Heart left ventricle (tissue), 16 donors: Measurements from ENCODE around the gene SLC43A3. TPM values are rescaled to one million over a fixed set of nuclear protein-coding genes. Genes with fewer than 3 reads are reported as not detected.
A peak's percentile ranks its signal among the peaks of the same experiment; 100 is the strongest.

Experiments used
- ATAC-seq, 4 donors: fragments of 200-7000 bp; cut with Tn5 transposase; one replicate each; pipeline ENCODE4 v1.9.1; 2020 to 2022; ENCODE audit warnings: moderate library complexity in 4 of 4, mild to moderate bottlenecking in 3 of 4, moderate number of reproducible peaks in 1 of 4
- DNase-seq, 5 donors: peaks; one replicate each; pipeline ENCODE4 v3.0.0-alpha.2; 2020
- H3K27ac ChIP-seq, 12 donors: fragments of 200-600 bp; sonication (generic) in 4 of 12; one replicate each; pipeline versions ENCODE4 v1.5.0 to v1.8.0; 2016 to 2022; ENCODE audit warnings: mild to moderate bottlenecking in 2 of 12
- H3K27me3 ChIP-seq, 9 donors: fragments of 200-600 bp; sonication (generic) in 2 of 9; one replicate each; pipeline versions ENCODE4 v1.5.1 to v1.8.0; 2016 to 2022; ENCODE audit warnings: mild to moderate bottlenecking in 3 of 9
- H3K36me3 ChIP-seq, 9 donors: fragments of 200-600 bp; sonication (generic) in 2 of 9; one replicate each; pipeline versions ENCODE4 v1.5.0 to v1.8.0; 2018 to 2022; ENCODE audit warnings: mild to moderate bottlenecking in 2 of 9
- H3K4me1 ChIP-seq, 12 donors: fragments of 200-600 bp; sonication (generic) in 4 of 12; one replicate each; pipeline versions ENCODE4 v1.5.0 to v1.8.0; 2016 to 2022; ENCODE audit warnings: mild to moderate bottlenecking in 3 of 12
- H3K4me3 ChIP-seq, 12 donors: fragments of 200-600 bp; sonication (generic) in 4 of 12; one replicate each; pipeline versions ENCODE4 v1.5.0 to v1.8.0; 2017 to 2022; ENCODE audit warnings: mild to moderate bottlenecking in 9 of 12, moderate library complexity in 4 of 12
- H3K9me3 ChIP-seq, 12 donors: fragments of 200-600 bp; sonication (generic) in 4 of 12; one replicate each; pipeline versions ENCODE4 v1.5.0 to v1.8.0; 2016 to 2022; ENCODE audit warnings: mild to moderate bottlenecking in 1 of 12
- CTCF ChIP-seq, 12 donors: fragments of 200-600 bp; sonication (generic) in 4 of 12; IDR thresholded peaks; one replicate each; pipeline versions ENCODE4 v1.5.0 to v1.8.0; 2018 to 2022; ENCODE audit warnings: antibody characterized with exemption in 12 of 12, mild to moderate bottlenecking in 5 of 12
- POLR2A ChIP-seq, 2 donors: fragments of 450-650 bp; IDR thresholded peaks; one replicate each; pipeline ENCODE4 v1.6.1; 2017; ENCODE audit warnings: antibody characterized with exemption in 2 of 2, mild to moderate bottlenecking in 2 of 2, moderate library complexity in 2 of 2
- WGBS, 4 donors: extraction: QIAGEN DNeasy Blood & Tissue Kit in 2 of 4; methylation state at CpG; one replicate each; pipeline versions ENCODE4 v1.1.5 to v1.1.7; 2013 to 2018; 5-methylcytosine and 5-hydroxymethylcytosine counted together
- intact Hi-C, 10 donors: fragments of 100-400 bp; cut with DNase I; formaldehyde crosslinking; loops; one replicate each; pipeline versions ENCODE4 v1.11.1 to v1.14.2; 2022
- polyA plus RNA-seq, 2 donors: library from polyadenylated mRNA; stranded (reverse); fragments of 200-250 nt; gene quantifications; one replicate each; pipeline ENCODE4 v1.2.3, GENCODE V29; 2013
- total RNA-seq, 9 donors: library from RNA; depleted of rRNA in 2 of 9; stranded (reverse); fragments of >200 nt in 2 of 9; fragmentation: NEBNext Ultra II Directional in 3 of 9; extraction: Animal tissue kit (Norgen Biotek cat#: 25700) in 3 of 9; gene quantifications; one replicate each; pipeline versions ENCODE4 v1.1.0 to v1.2.4, GENCODE V29; 2016 to 2023
- donor health status: ischemic (EF 13 %, LVEDD 7.1; RV severe dilation, severe dysfunction).
- donor health status: healthy with polysubstance abuse.
- donor health status: DM: no; HTN: yes; CAD: no.
- donor health status: DM: no; HTN: no; CAD: no.
- donor health status: ischemic (EF 25% LVEDD 6.9; RV normal size, moderate dysfunction).
- donor health status: ischemic (EF 25% LVEDD 5.7; RV mildly dilated, moderate dysfunction).
- donor health status: healthy.
- donor health status: DM: yes; HTN: yes; CAD: no.
- donor health status: ischemic (EF 35%, LVEDD 5.7; RV mildly dilated, moderate dysfunction).
- donor health status: nonischemic (EF 11% LVEDD 7.7; RV severe dilation, severe dysfunction).
- donor health status: DM: yes; HTN: yes; CAD: no.
- donor health status: PGD.
- donor health status: ischemic (EF 29% LVEDD 5.4; RV normal size, mild dysfunction).
- donor health status: nonischemic (EF 23%, LVEDD 6.1; RV moderate dilation, normal function).

Gene SLC43A3
- total and polyA plus RNA-seq, 11 donors = 13.5 to 56.9 (median 23.6) TPM

- DNase-seq = no peak
- Histone ChIP-seq H3K27ac (peak overlapping the region in 6 of 12 donors; percentile 8 to 60 (median 34)), H3K36me3 (no peaks in the 10 kb centered on the region), H3K4me1 (peaks cover 0 to 31% (median 16%) of the 10 kb centered on the region in 12 donors), H3K9me3 (no peaks in the 10 kb centered on the region), H3K4me3 (no peak overlapping the region), H3K27me3 (no peaks in the 10 kb centered on the region)
- WGBS, 4 donors = 86 to 89% (median 88%) methylated on average over 3 of the region's 3 CpGs
- no peak for TF ChIP-seq CTCF (IDR thresholded peaks at IDR 0.05)
- TF ChIP-seq POLR2A (IDR thresholded peaks at IDR 0.05) = no peak
- intact Hi-C loops = loop anchor here in 1 of 10 donors (10.0 kb wide), 1 partner anchor 513 kb away; no protein-coding TSS in a partner anchor
- ATAC-seq = no peak
These were observed 69.6 kb downstream of the SLC43A3 start for GRCh38 chr11:57357310-57357709.

Other genes starting within 250 kb of the SLC43A3 start
- 1 to 10 TPM in 1 of 9 donors, under 1 TPM in 5, not detected in 3; 0.07 to 1.1 (median 0.35) TPM for gene LRRC55, start 245.2 kb downstream of the SLC43A3 start, total RNA-seq
- gene LRRC55, start 245.2 kb downstream of the SLC43A3 start, polyA plus RNA-seq = under 1 TPM; 0.08 to 0.14 TPM
- gene APLNR, start 189.9 kb downstream of the SLC43A3 start, total RNA-seq = 10 to 100 TPM in 4 of 9 donors, 1 to 10 TPM in 5; 5.7 to 63.3 (median 9.9) TPM
- gene APLNR, start 189.9 kb downstream of the SLC43A3 start, polyA plus RNA-seq = 1 to 10 TPM; 1.1 to 8.9 TPM
- 10 to 100 TPM; 25.3 to 68.3 (median 33.1) TPM for gene TNKS1BP1, start 102.2 kb downstream of the SLC43A3 start, total RNA-seq
- gene TNKS1BP1, start 102.2 kb downstream of the SLC43A3 start, polyA plus RNA-seq = 10 to 100 TPM; 36.9 to 45.3 TPM
- 10 to 100 TPM; 31.8 to 60.4 (median 41.6) TPM for gene SSRP1, start 91.2 kb downstream of the SLC43A3 start, total RNA-seq
- gene SSRP1, start 91.2 kb downstream of the SLC43A3 start, polyA plus RNA-seq = 10 to 100 TPM; 21.8 to 86.5 TPM
- gene P2RX3, start 88.8 kb downstream of the SLC43A3 start, total RNA-seq = 1 to 10 TPM in 7 of 9 donors, under 1 TPM in 2; 0.63 to 7.1 (median 1.5) TPM
- under 1 TPM; 0.35 to 0.72 TPM for gene P2RX3, start 88.8 kb downstream of the SLC43A3 start, polyA plus RNA-seq
- gene PRG3, start 46.0 kb downstream of the SLC43A3 start, total RNA-seq = not detected
- not detected for gene PRG3, start 46.0 kb downstream of the SLC43A3 start, polyA plus RNA-seq
- under 1 TPM in 4 of 9 donors, not detected in 5; 0.14 to 0.27 (median 0.22) TPM for gene PRG2, start 36.5 kb downstream of the SLC43A3 start, total RNA-seq
- under 1 TPM in 1 of 2 donors, not detected in 1; 0.04 TPM for gene PRG2, start 36.5 kb downstream of the SLC43A3 start, polyA plus RNA-seq
- 1 to 10 TPM in 5 of 9 donors, under 1 TPM in 4; 0.58 to 2.1 (median 1.1) TPM for gene RTN4RL2, start 33.4 kb upstream of the SLC43A3 start, total RNA-seq
- gene RTN4RL2, start 33.4 kb upstream of the SLC43A3 start, polyA plus RNA-seq = 1 to 10 TPM; 1.0 to 1.1 TPM
- gene SLC43A1, start 88.6 kb upstream of the SLC43A3 start, total RNA-seq = 10 to 100 TPM in 1 of 9 donors, 1 to 10 TPM in 8; 2.7 to 12.3 (median 5.4) TPM
- 1 to 10 TPM; 6.6 TPM for gene SLC43A1, start 88.6 kb upstream of the SLC43A3 start, polyA plus RNA-seq
- 10 to 100 TPM; 36.6 to 81.5 (median 46.4) TPM for gene TIMM10, start 103.6 kb upstream of the SLC43A3 start, total RNA-seq
- 100 to 1,000 TPM in 1 of 2 donors, 10 to 100 TPM in 1; 42.0 to 135 TPM for gene TIMM10, start 103.6 kb upstream of the SLC43A3 start, polyA plus RNA-seq
- gene SMTNL1, start 110.5 kb upstream of the SLC43A3 start, total RNA-seq = not detected
- not detected for gene SMTNL1, start 110.5 kb upstream of the SLC43A3 start, polyA plus RNA-seq
- 100 to 1,000 TPM in 1 of 9 donors, 10 to 100 TPM in 8; 11.2 to 175 (median 14.5) TPM for gene UBE2L6, start 140.6 kb upstream of the SLC43A3 start, total RNA-seq
- gene UBE2L6, start 140.6 kb upstream of the SLC43A3 start, polyA plus RNA-seq = 10 to 100 TPM; 10.2 to 16.4 TPM
- gene SERPING1, start 170.6 kb upstream of the SLC43A3 start, total RNA-seq = 100 to 1,000 TPM in 4 of 9 donors, 10 to 100 TPM in 5; 55.5 to 344 (median 87.0) TPM
- gene SERPING1, start 170.6 kb upstream of the SLC43A3 start, polyA plus RNA-seq = 100 to 1,000 TPM in 1 of 2 donors, 10 to 100 TPM in 1; 80.6 to 121 TPM
- gene YPEL4, start 222.8 kb upstream of the SLC43A3 start, total RNA-seq = 1 to 10 TPM in 2 of 9 donors, under 1 TPM in 7; 0.16 to 2.2 (median 0.67) TPM
- gene YPEL4, start 222.8 kb upstream of the SLC43A3 start, polyA plus RNA-seq = 1 to 10 TPM in 1 of 2 donors, under 1 TPM in 1; 0.28 to 1.2 TPM
- 10 to 100 TPM in 2 of 9 donors, 1 to 10 TPM in 7; 5.5 to 11.6 (median 8.2) TPM for gene CLP1, start 230.6 kb upstream of the SLC43A3 start, total RNA-seq
- gene CLP1, start 230.6 kb upstream of the SLC43A3 start, polyA plus RNA-seq = 10 to 100 TPM in 1 of 2 donors, 1 to 10 TPM in 1; 3.0 to 11.9 TPM
- gene ZDHHC5, start 241.0 kb upstream of the SLC43A3 start, total RNA-seq = 10 to 100 TPM; 32.5 to 63.6 (median 45.7) TPM
- gene ZDHHC5, start 241.0 kb upstream of the SLC43A3 start, polyA plus RNA-seq = 10 to 100 TPM; 21.9 to 50.3 TPM